ENCODE measurements around the gene NIM1K.

GRCh38 chr5:43204958-43205357, 12.9 kb downstream of the NIM1K start:
- no peak for TF ChIP-seq POLR2A (IDR thresholded peaks at IDR 0.05; ENCODE audit: low read depth, low read length)
- TF ChIP-seq TAF1 (IDR thresholded peaks at IDR 0.05; ENCODE audit: low read depth, low read length) = no peak
- no peak for TF ChIP-seq POLR2AphosphoS5 (IDR thresholded peaks at IDR 0.05; ENCODE audit: low read depth, low read length)
- no peak for TF ChIP-seq POU2F2 (IDR thresholded peaks at IDR 0.05; ENCODE audit: low read depth, low read length)
- TF ChIP-seq SPI1 (IDR thresholded peaks at IDR 0.05; ENCODE audit: low read depth, low read length) = no peak
